ENCODE results near the gene NACC2.

NACC2 gene

DNA sequence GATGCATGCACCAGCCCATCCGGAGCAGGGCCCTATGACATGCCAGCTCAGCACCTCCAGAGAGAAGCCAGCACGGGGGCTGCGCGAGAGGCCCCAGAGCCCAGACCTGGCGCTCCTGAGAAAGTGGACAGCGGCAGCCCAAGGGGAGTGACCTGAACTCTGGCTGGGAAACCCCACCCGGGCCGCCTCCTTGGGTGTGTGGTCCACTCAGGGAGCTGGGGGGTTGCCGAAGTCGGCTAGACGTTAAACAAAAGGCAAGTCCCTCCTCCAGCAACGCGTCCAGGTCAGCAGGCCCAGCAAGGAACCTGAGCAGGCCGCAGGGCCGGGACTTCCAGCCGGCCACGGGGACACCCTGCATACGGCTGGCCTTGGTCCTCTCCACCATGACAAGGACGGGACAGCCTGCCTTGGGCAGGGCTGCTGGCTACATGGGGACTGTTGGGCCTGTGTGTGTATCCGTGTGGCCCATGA, 35.7 kb downstream of the NACC2 start:
- no peak overlapping the region for H3K27ac ChIP-seq
- TF ChIP-seq ZFX (IDR thresholded peaks at IDR 0.05; ENCODE audit: borderline replicate concordance) = no peak
- TF ChIP-seq, protein P1, sequence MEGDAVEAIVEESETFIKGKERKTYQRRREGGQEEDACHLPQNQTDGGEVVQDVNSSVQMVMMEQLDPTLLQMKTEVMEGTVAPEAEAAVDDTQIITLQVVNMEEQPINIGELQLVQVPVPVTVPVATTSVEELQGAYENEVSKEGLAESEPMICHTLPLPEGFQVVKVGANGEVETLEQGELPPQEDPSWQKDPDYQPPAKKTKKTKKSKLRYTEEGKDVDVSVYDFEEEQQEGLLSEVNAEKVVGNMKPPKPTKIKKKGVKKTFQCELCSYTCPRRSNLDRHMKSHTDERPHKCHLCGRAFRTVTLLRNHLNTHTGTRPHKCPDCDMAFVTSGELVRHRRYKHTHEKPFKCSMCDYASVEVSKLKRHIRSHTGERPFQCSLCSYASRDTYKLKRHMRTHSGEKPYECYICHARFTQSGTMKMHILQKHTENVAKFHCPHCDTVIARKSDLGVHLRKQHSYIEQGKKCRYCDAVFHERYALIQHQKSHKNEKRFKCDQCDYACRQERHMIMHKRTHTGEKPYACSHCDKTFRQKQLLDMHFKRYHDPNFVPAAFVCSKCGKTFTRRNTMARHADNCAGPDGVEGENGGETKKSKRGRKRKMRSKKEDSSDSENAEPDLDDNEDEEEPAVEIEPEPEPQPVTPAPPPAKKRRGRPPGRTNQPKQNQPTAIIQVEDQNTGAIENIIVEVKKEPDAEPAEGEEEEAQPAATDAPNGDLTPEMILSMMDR (IDR thresholded peaks at IDR 0.05) = no peak

- H3K27ac ChIP-seq = no peak overlapping the region
- TF ChIP-seq ZFX (IDR thresholded peaks at IDR 0.05; ENCODE audit: borderline replicate concordance) = no peak
- TF ChIP-seq, protein P1 (IDR thresholded peaks at IDR 0.05) = no peak
Measured at GRCh38 chr9:136058801-136059302, 36.2 kb downstream of the NACC2 start.

DNA sequence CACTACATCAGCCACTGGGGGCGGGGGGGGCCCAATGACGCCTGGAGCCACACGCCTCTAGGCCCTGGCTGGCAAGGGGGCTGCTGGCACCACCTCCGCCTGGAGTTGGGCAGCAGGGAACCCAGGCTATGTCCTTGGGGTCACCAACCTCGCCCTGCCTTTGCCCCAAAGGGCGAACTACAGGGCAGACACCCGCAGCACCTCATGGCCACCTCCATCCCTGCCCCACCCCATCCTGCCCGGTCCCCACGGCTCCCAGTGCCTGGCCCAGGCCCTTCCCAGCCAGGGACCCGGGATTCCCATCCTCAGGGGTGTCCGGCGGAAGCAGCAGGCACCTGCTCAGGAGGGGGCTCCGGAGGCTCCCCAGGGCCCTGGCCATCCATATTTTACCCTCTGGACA, 37.0 kb downstream of the NACC2 start:
- no peak overlapping the region for H3K27ac ChIP-seq
- TF ChIP-seq, protein P1 (IDR thresholded peaks at IDR 0.05) = no peak
- TF ChIP-seq ZFX (IDR thresholded peaks at IDR 0.05; ENCODE audit: borderline replicate concordance) = no peak

DNA sequence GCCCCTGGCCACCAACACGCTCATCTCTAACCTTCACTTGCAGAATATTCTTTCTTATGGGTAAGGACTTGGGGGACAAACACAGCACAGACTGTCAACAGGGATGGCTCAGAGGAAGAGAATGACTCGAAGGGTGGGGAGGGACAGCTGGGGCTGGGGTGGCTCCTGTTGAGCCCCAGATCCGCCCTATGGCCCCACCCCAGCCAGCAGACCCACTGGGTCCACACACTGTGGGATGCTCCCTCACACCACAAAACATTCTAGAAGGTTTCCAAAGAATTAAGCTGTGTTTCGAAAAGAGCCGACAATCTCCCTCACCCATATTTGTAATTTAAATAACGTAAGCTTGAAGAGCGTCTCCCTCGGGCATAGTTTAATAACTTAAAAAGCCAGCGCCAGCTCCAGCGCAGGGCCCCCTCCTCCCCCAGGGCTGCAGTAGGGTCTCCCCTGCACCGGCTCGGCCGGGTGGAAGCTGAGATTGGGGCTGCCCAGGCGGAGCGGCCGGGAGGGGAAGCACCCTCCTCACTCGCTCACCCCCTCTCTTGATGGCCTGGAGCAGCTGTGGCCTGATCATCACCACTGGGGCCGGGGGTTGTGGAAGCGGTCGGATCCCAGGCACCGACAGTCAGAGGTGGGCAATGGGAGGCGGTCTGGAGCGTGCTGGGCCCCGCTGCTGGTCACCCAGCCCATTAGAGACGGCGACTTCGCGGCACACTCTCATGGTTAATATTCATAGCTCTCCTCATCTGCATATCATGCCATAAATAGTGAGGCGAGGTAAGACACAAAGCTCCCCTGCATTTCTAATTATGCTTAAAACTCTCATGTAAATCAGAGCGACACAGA, 37.6 kb downstream of the NACC2 start:
- TF ChIP-seq, protein P1 (IDR thresholded peaks at IDR 0.05) = no peak
- TF ChIP-seq ZFX (IDR thresholded peaks at IDR 0.05; ENCODE audit: borderline replicate concordance) = no peak
- H3K27ac ChIP-seq = no peak overlapping the region

GRCh38 chr9:136056546-136057235, 38.4 kb downstream of the NACC2 start:
- no peak overlapping the region for H3K27ac ChIP-seq

GRCh38 chr9:136055715-136056545, 39.2 kb downstream of the NACC2 start:
- TF ChIP-seq, protein P1 (IDR thresholded peaks at IDR 0.05) = no peak
- TF ChIP-seq ZFX (IDR thresholded peaks at IDR 0.05; ENCODE audit: borderline replicate concordance) = no peak
- no peak overlapping the region for H3K27ac ChIP-seq

More at GRCh38 chr9:136056546-136057235, 38.4 kb downstream of the NACC2 start:
- TF ChIP-seq, protein P1 (IDR thresholded peaks at IDR 0.05) = no peak
- no peak for TF ChIP-seq ZFX (IDR thresholded peaks at IDR 0.05; ENCODE audit: borderline replicate concordance)

Measured in 22Rv1 (cell line).